Activated CD4-positive, alpha-beta T cell treated with anti-CD3 and anti-CD28 coated beads, Interleukin-10, Interleukin-2, amounts not matched to agents 100 ng/mL and 50 ng/mL, durations not matched to agents 16 hours and 8 hours (primary cell): ENCODE measurements around the gene ARHGAP26.

Experiments used
- DNase-seq: peaks from one replicate; pipeline ENCODE4 v3.0.0-alpha.2; 2020

Gene ARHGAP26

GRCh38 chr5:142789206-142789605 lies 19.0 kb downstream of the ARHGAP26 start:
- no peak for DNase-seq

GRCh38 chr5:142792012-142792864 lies 22.1 kb downstream of the ARHGAP26 start:
- no peak for DNase-seq

GRCh38 chr5:142792865-142793232 lies 22.7 kb downstream of the ARHGAP26 start:
- no peak for DNase-seq

GRCh38 chr5:142794537-142794936 lies 24.4 kb downstream of the ARHGAP26 start:
- DNase-seq: no peak

- no peak for DNase-seq
Measured at GRCh38 chr5:142795251-142795650, 25.1 kb downstream of the ARHGAP26 start.

- no peak for DNase-seq
Measured at GRCh38 chr5:142796492-142797109, 26.4 kb downstream of the ARHGAP26 start.

GRCh38 chr5:142797420-142797819 lies 27.2 kb downstream of the ARHGAP26 start:
- DNase-seq: no peak

GRCh38 chr5:142798099-142798770 lies 28.1 kb downstream of the ARHGAP26 start:
- peak; percentile 71 for DNase-seq

GRCh38 chr5:142800776-142801494 lies 30.8 kb downstream of the ARHGAP26 start:
- DNase-seq: peak; percentile 84

GRCh38 chr5:142801495-142801871 lies 31.3 kb downstream of the ARHGAP26 start:
- DNase-seq: no peak

- no peak for DNase-seq
Measured at GRCh38 chr5:142803428-142804125, 33.4 kb downstream of the ARHGAP26 start.

GRCh38 chr5:142805339-142805738 lies 35.2 kb downstream of the ARHGAP26 start:
- no peak for DNase-seq

GRCh38 chr5:142806841-142807267 lies 36.7 kb downstream of the ARHGAP26 start:
- no peak for DNase-seq

GRCh38 chr5:142807372-142807911 lies 37.3 kb downstream of the ARHGAP26 start:
- no peak for DNase-seq

- DNase-seq: no peak
Measured at GRCh38 chr5:142808878-142809598, 38.9 kb downstream of the ARHGAP26 start.

GRCh38 chr5:142810081-142810480 lies 39.9 kb downstream of the ARHGAP26 start:
- no peak for DNase-seq

- no peak for DNase-seq
Measured at GRCh38 chr5:142810743-142811290, 40.6 kb downstream of the ARHGAP26 start.

- DNase-seq: no peak
Measured at GRCh38 chr5:142811866-142812557, 41.8 kb downstream of the ARHGAP26 start.

- no peak for DNase-seq
Measured at GRCh38 chr5:142813220-142813619, 43.0 kb downstream of the ARHGAP26 start.

GRCh38 chr5:142814122-142814521 lies 43.9 kb downstream of the ARHGAP26 start:
- no peak for DNase-seq

GRCh38 chr5:142815469-142815868 lies 45.3 kb downstream of the ARHGAP26 start:
- no peak for DNase-seq
